HCT116 (cell line): Measurements from ENCODE around the gene RUNX2. TPM values are rescaled to one million over a fixed set of nuclear protein-coding genes. Genes with fewer than 3 reads are reported as not detected.

ENCODE experiments used
- ATAC-seq: fragments of 200-7000 bp; cut with Tn5 transposase; 2 replicates; pipeline ENCODE4 v1.9.1; 2020; ENCODE audit warnings: mild to moderate bottlenecking, moderate library complexity
- BruUV-seq: library from RNA; stranded (reverse); fragments of 400-500 nt; replicated peaks from 2 replicates; lab custom pipeline; 2021; lab: Mats Ljungman, UMichigan
- CTCF ChIA-PET: fragments of 300-600 bp; sonication (Branson Sonifier 250); formaldehyde crosslinking; loops from one replicate; lab custom pipeline; 2021; ENCODE audit warnings: antibody characterized with exemption; lab: Charles Lee
- POLR2A ChIA-PET: fragments of 300-600, 350-600 bp; sonication (Branson Sonifier 250); formaldehyde crosslinking; loops from one replicate; lab custom pipeline; 2021; ENCODE audit warnings: antibody characterized with exemption; lab: Charles Lee
- RAD21 ChIA-PET, 2 experiments: fragments of 300-600 bp; sonication (Branson Sonifier 250); formaldehyde crosslinking; loops; one replicate each; lab custom pipeline; 2023; ENCODE audit warnings: low total read pairs in 2 of 2; ENCODE audit not compliant: uncharacterized antibody in 2 of 2, unreplicated experiment in 2 of 2, low non-redundant PET in 1 of 2; lab: Charles Lee
- DNase-seq: peaks from one replicate; pipeline ENCODE4 v3.0.0-alpha.2; 2010; ENCODE audit warnings: low read depth, low spot score
- H2AFZ ChIP-seq: fragments of 200-600 bp; shearing (Covaris generic), sonication (generic); 2 replicates; pipeline ENCODE4 v1.6.1; 2017; ENCODE audit warnings: low read depth, mixed run types, mixed read lengths, antibody characterized with exemption, low read length; ENCODE audit not compliant: poor library complexity, severe bottlenecking
- H3K27ac ChIP-seq: 2 replicates; pipeline ENCODE4 v1.5.1; 2012; ENCODE audit warnings: low read depth, low read length
- H3K27me3 ChIP-seq: fragments of 200-600 bp; sonication (generic); 2 replicates; pipeline ENCODE4 v1.6.1; 2016; ENCODE audit warnings: mixed run types, low read length, mixed read lengths; ENCODE audit not compliant: insufficient read depth
- H3K36me3 ChIP-seq, 2 experiments: fragments of 200-500 bp in 1 of 2; fragments of 200-600 bp in 1 of 2; sonication (Bioruptor generic) in 1 of 2; sonication (generic) in 1 of 2; 2 replicates each; pipeline versions ENCODE4 v1.5.1 to v1.6.1; 2014 to 2016; ENCODE audit warnings: low read length in 2 of 2, inconsistent platforms in 1 of 2, mixed read lengths in 1 of 2, mixed run types in 1 of 2; ENCODE audit not compliant: insufficient read depth in 2 of 2, control insufficient read depth in 1 of 2
- H3K4me1 ChIP-seq, 2 experiments: fragments of 200-600 bp in 1 of 2; sonication (generic) in 1 of 2; 2 replicates each; pipeline versions ENCODE4 v1.5.1 to v1.6.1; 2012 to 2017; ENCODE audit warnings: low read length in 2 of 2, inconsistent platforms in 1 of 2, mild to moderate bottlenecking in 1 of 2, mixed read lengths in 1 of 2, mixed run types in 1 of 2, moderate library complexity in 1 of 2; ENCODE audit not compliant: insufficient read depth in 2 of 2, control insufficient read depth in 1 of 2
- H3K4me2 ChIP-seq: fragments of 200-600 bp; sonication (generic); 2 replicates; pipeline ENCODE4 v1.6.1; 2017; ENCODE audit warnings: mixed run types, low read length, mixed read lengths
- H3K4me3 ChIP-seq, 2 experiments: fragments of 200-600 bp in 1 of 2; sonication (generic) in 1 of 2; replicated peaks in 1 of 2; 2 replicates each; pipeline ENCODE4 v1.5.1; 2011 to 2016; ENCODE audit warnings: low read length in 2 of 2, control low read depth in 1 of 2, low read depth in 1 of 2, mild to moderate bottlenecking in 1 of 2, mixed read lengths in 1 of 2, mixed run types in 1 of 2
- H3K79me2 ChIP-seq: fragments of 200-600 bp; sonication (generic); 2 replicates; pipeline ENCODE4 v1.6.1; 2017; ENCODE audit warnings: mild to moderate bottlenecking, mixed run types, low read length, moderate library complexity, mixed read lengths; ENCODE audit not compliant: insufficient read depth
- H3K9ac ChIP-seq: fragments of 200-600 bp; sonication (generic); 2 replicates; pipeline ENCODE4 v1.6.1; 2016; ENCODE audit warnings: low read length, mixed read lengths
- H3K9me2 ChIP-seq: fragments of 200-600 bp; sonication (generic), shearing (Covaris generic); 2 replicates; pipeline ENCODE4 v1.6.1; 2017; ENCODE audit warnings: mixed run types, mild to moderate bottlenecking, moderate library complexity; ENCODE audit not compliant: insufficient read depth
- H3K9me3 ChIP-seq, 2 experiments: fragments of 200-500 bp in 1 of 2; fragments of 200-600 bp in 1 of 2; sonication (Bioruptor generic) in 1 of 2; sonication (generic) in 1 of 2; 2 replicates each; pipeline ENCODE4 v1.6.1; 2014 to 2017; ENCODE audit warnings: low read length in 2 of 2, mixed read lengths in 2 of 2, inconsistent platforms in 1 of 2, low read depth in 1 of 2, mild to moderate bottlenecking in 1 of 2, mixed run types in 1 of 2, moderate library complexity in 1 of 2; ENCODE audit not compliant: control insufficient read depth in 1 of 2, insufficient read depth in 1 of 2
- H4K20me1 ChIP-seq: fragments of 200-600 bp; sonication (generic), shearing (Covaris generic); 2 replicates; pipeline ENCODE4 v1.6.1; 2017; ENCODE audit warnings: mixed run types, mild to moderate bottlenecking, moderate library complexity; ENCODE audit not compliant: insufficient read depth
- ATF3 ChIP-seq: IDR thresholded peaks from 2 replicates; pipeline ENCODE4 v1.6.1; 2012
- CBX3 ChIP-seq: IDR thresholded peaks from 2 replicates; pipeline ENCODE4 v1.6.1; 2012; ENCODE audit warnings: low read depth
- CEBPB ChIP-seq: IDR thresholded peaks from 2 replicates; pipeline ENCODE4 v1.6.1; 2012; ENCODE audit warnings: low read depth
- CTCF ChIP-seq, 3 experiments: fragments of 200-600 bp in 1 of 3; sonication (generic) in 1 of 3; IDR thresholded peaks in 2 of 3; conservative IDR thresholded peaks in 1 of 3; 2 replicates each; pipeline ENCODE4 v1.5.1; 2012 to 2017; ENCODE audit warnings: low read depth in 2 of 3, low read length in 2 of 3, antibody characterized with exemption in 1 of 3, borderline replicate concordance in 1 of 3, control low read depth in 1 of 3, mild to moderate bottlenecking in 1 of 3, mixed read lengths in 1 of 3, mixed run types in 1 of 3, moderate library complexity in 1 of 3; ENCODE audit not compliant: insufficient read depth in 1 of 3
- EGR1 ChIP-seq: IDR thresholded peaks from 2 replicates; pipeline ENCODE4 v1.6.1; 2012; ENCODE audit warnings: low read depth
- ELF1 ChIP-seq: IDR thresholded peaks from 2 replicates; pipeline ENCODE4 v1.6.1; 2012; ENCODE audit warnings: low read depth, borderline replicate concordance
- EZH2 ChIP-seq: fragments of 200-600 bp; sonication (generic); IDR thresholded peaks from 2 replicates; pipeline ENCODE4 v1.6.1; 2017; ENCODE audit warnings: antibody characterized with exemption, mixed run types
- EZH2phosphoT487 ChIP-seq: fragments of 200-600 bp; IDR thresholded peaks from 2 replicates; pipeline ENCODE4 v1.6.1; 2018; ENCODE audit warnings: antibody characterized with exemption, borderline replicate concordance
- FOSL1 ChIP-seq: IDR thresholded peaks from 2 replicates; pipeline ENCODE4 v1.6.1; 2012; ENCODE audit warnings: low read depth
- JUND ChIP-seq: IDR thresholded peaks from 2 replicates; pipeline ENCODE4 v1.6.1; 2012
- POLR2A ChIP-seq: IDR thresholded peaks from 2 replicates; pipeline ENCODE4 v1.7.0; 2011; ENCODE audit warnings: borderline replicate concordance; ENCODE audit not compliant: insufficient read depth, insufficient read length; ENCODE audit errors: extremely low read depth
- RAD21 ChIP-seq: IDR thresholded peaks from 2 replicates; pipeline ENCODE4 v1.6.1; 2012; ENCODE audit warnings: low read depth, mild to moderate bottlenecking
- REST ChIP-seq: IDR thresholded peaks from 2 replicates; pipeline ENCODE4 v1.6.1; 2012; ENCODE audit warnings: low read depth
- SIN3A ChIP-seq: IDR thresholded peaks from 2 replicates; pipeline ENCODE4 v1.6.1; 2012; ENCODE audit warnings: low read depth
- SP1 ChIP-seq: IDR thresholded peaks from 2 replicates; pipeline ENCODE4 v1.6.1; 2012; ENCODE audit warnings: low read depth
- SRF ChIP-seq: IDR thresholded peaks from 2 replicates; pipeline ENCODE4 v1.6.1; 2012; ENCODE audit warnings: low read depth
- TCF7L2 ChIP-seq: IDR thresholded peaks from 2 replicates; pipeline ENCODE4 v1.7.0; 2011; ENCODE audit warnings: borderline replicate concordance, inconsistent platforms; ENCODE audit not compliant: insufficient read depth, insufficient read length; ENCODE audit errors: extremely low read depth
- YY1 ChIP-seq: IDR thresholded peaks from 2 replicates; pipeline ENCODE4 v1.6.1; 2011; ENCODE audit warnings: low read length, low read depth, moderate library complexity, mild to moderate bottlenecking; ENCODE audit not compliant: insufficient replicate concordance; ENCODE audit errors: extremely low read depth
- ZFX ChIP-seq: fragments of 450-650 bp; IDR thresholded peaks from 2 replicates; pipeline ENCODE4 v1.6.1; 2017
- ZNF274 ChIP-seq: fragments of 200-500 bp; sonication (Bioruptor generic); IDR thresholded peaks from 2 replicates; pipeline ENCODE4 v1.6.1; 2014; ENCODE audit warnings: mild to moderate bottlenecking, low read depth, low read length, inconsistent platforms
- intact Hi-C: fragments of 100-400 bp; cut with micrococcal nuclease; formaldehyde crosslinking; loops from 2 replicates; pipeline ENCODE4 v1.10.0; 2022
- total RNA-seq: library from RNA; stranded (reverse); gene quantifications from one replicate; pipeline ENCODE4 v1.2.1, GENCODE V29; 2021; ENCODE audit not compliant: unreplicated experiment

The RUNX2 gene
- total RNA-seq, 1 experiment from 2014 or later: 1.1 TPM

GRCh38 chr6:45437439-45437815 lies 109.3 kb downstream of the RUNX2 start:
- ChIA-PET CTCF (interaction anchor here (0.9 kb wide), 1 partner anchor 277 kb away, joined by 4 read pairs; no protein-coding TSS in a partner anchor), POLR2A (no interaction called here)
- no peak overlapping the region for H2AFZ ChIP-seq

More at GRCh38 chr6:45437439-45437815, 109.3 kb downstream of the RUNX2 start:
- H3K9ac ChIP-seq: no peak overlapping the region
- no peak for DNase-seq
- BruUV-seq: no TSS peak
- RAD21 ChIA-PET: no interaction called here
- no peaks in the 10 kb centered on the region for H4K20me1 ChIP-seq
- no peaks in the 10 kb centered on the region for H3K79me2 ChIP-seq
- peaks cover 45 to 55% of the 10 kb centered on the region in 2 experiments for H3K4me1 ChIP-seq
- no peak overlapping the region for H3K27ac ChIP-seq
- TF ChIP-seq FOSL1 (no peak), SP1 (no peak), CTCF (IDR thresholded peaks at IDR 0.05 in 2 of 3, conservative IDR thresholded peaks at IDR 0.05 in 1 of 3; ENCODE audit: borderline replicate concordance in 1 of 3, insufficient read depth in 1 of 3, low read depth in 2 of 3, low read length in 2 of 3) (no peak), POLR2A (no peak), ATF3 (no peak), RAD21 (no peak), ZNF274 (no peak), EZH2phosphoT487 (no peak), CBX3 (no peak), SIN3A (no peak), CEBPB (no peak), ELF1 (no peak), ZFX (no peak), TCF7L2 (no peak), JUND (no peak), REST (no peak), YY1 (no peak), EZH2 (no peak), SRF (no peak), EGR1 (no peak)
- TF ChIP-seq, all 23 proteins: peak for 0
- no peak for ATAC-seq
- Histone ChIP-seq H3K4me2 (peak overlapping the region; percentile 65; the same call in 1 of the 2 replicates), H3K9me2 (no peaks in the 10 kb centered on the region), H3K4me3 (no peak overlapping the region), H3K9me3 (no peaks in the 10 kb centered on the region), H3K27me3 (no peaks in the 10 kb centered on the region), H3K36me3 (no peaks in the 10 kb centered on the region)
- intact Hi-C loops: loop anchor here (10.0 kb wide), 1 partner anchor 963 kb away; no protein-coding TSS in a partner anchor
